Superior temporal gyrus (tissue), 1 donor: ENCODE results near the gene DUSP7.
A peak's percentile ranks its signal among the peaks of the same experiment; 100 is the strongest.

ENCODE experiments used
- DNase-seq: peaks from one replicate; pipeline ENCODE4 v3.0.0-alpha.2; 2016; ENCODE audit errors: extremely low spot score

DUSP7 gene

GRCh38 chr3:52086976-52087663 is 30.7 kb upstream of the DUSP7 start:
- no peak for DNase-seq

GRCh38 chr3:52086461-52086860 is 30.1 kb upstream of the DUSP7 start:
- no peak for DNase-seq

GRCh38 chr3:52085681-52086282 is 29.4 kb upstream of the DUSP7 start:
- DNase-seq, result no peak

- DNase-seq, result no peak
Observed at GRCh38 chr3:52084954-52085680, 28.7 kb upstream of the DUSP7 start.

GRCh38 chr3:52084216-52084945 is 28.0 kb upstream of the DUSP7 start:
- no peak for DNase-seq

- no peak for DNase-seq
Observed at GRCh38 chr3:52083556-52084087, 27.3 kb upstream of the DUSP7 start.

GRCh38 chr3:52082951-52083350 is 26.6 kb upstream of the DUSP7 start:
- DNase-seq, result no peak

GRCh38 chr3:52080830-52081719 is 24.7 kb upstream of the DUSP7 start:
- DNase-seq, result no peak

GRCh38 chr3:52079958-52080357 is 23.6 kb upstream of the DUSP7 start:
- DNase-seq, result no peak

GRCh38 chr3:52078781-52079560 is 22.6 kb upstream of the DUSP7 start:
- no peak for DNase-seq

- no peak for DNase-seq
Observed at GRCh38 chr3:52077925-52078324, 21.6 kb upstream of the DUSP7 start.

- no peak for DNase-seq
Observed at GRCh38 chr3:52076896-52077780, 20.8 kb upstream of the DUSP7 start.

- no peak for DNase-seq
Observed at GRCh38 chr3:52073490-52073889, 17.1 kb upstream of the DUSP7 start.

- peak; percentile 33 for DNase-seq
Observed at GRCh38 chr3:52072471-52072870, 16.1 kb upstream of the DUSP7 start.

GRCh38 chr3:52072020-52072419 is 15.6 kb upstream of the DUSP7 start:
- DNase-seq, result no peak

- DNase-seq, result peak; percentile 36
Observed at GRCh38 chr3:52070724-52071621, 14.6 kb upstream of the DUSP7 start.

- DNase-seq, result no peak
Observed at GRCh38 chr3:52069855-52070254, 13.5 kb upstream of the DUSP7 start.

- no peak for DNase-seq
Observed at GRCh38 chr3:52069135-52069534, 12.8 kb upstream of the DUSP7 start.
